ENCODE results near the gene RPA3.

The RPA3 gene

DNA sequence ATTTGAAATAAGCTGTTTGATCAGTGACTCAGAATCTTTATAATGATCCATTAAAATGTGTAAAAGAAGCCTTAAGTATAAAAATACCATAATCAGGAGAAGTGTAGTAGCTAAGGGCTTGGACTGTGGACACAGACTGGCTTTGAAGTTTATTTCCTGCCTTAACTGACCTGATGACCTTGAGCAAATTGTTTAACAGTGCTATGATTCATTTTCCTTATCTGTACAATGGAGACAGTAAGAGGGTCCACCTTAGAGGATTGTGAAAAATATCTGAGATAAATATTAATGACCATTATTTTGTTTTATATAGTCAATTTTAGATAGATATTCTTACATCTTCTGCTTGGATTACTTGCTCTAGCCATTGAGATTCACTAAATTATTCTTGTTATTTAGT is 13.3 kb upstream of the RPA3 start:
- no peak for DNase-seq

DNA sequence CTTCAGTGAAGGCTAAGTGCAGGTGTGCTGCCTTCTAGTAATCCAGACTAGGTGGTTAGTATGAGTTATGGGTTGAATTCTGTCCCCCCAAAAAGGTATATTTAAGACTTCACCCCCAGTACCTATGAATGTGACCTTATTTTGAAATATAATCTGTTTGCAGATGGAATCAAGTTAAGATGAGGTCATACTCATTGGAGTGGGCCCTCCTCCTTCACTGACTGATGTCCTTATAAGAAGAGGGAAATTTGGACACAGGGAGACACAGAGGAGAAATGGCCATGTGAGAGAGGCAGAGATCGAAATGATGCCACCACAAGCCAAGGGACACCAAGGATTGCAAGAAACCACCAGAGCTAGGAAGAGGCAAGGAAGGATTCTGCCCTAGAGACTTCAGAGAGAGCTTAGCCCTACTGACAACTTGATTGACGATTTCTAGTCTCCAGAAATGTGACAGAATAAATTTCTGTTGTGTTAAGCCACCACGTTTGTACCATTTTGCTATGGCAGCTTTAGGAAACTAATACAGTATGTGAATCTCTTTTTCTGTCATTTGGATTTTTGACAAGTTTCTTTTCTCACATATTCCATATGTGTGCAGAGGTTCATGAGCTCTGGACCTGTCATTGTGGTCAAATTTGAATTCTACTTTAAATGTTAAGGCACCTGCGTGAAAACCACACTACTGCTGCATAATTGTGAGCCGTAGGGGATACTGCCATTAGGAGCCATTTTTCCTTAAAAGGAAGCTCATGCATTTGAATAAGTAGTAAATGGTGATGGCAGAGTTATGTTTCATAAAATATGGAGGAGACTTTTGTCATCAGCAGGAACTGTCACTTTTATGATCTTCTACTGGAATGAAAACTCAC is 2.6 kb upstream of the RPA3 start:
- DNase-seq: no peak

GRCh38 chr7:7720193-7720592 is 1.8 kb upstream of the RPA3 start:
- no peak for DNase-seq

DNA sequence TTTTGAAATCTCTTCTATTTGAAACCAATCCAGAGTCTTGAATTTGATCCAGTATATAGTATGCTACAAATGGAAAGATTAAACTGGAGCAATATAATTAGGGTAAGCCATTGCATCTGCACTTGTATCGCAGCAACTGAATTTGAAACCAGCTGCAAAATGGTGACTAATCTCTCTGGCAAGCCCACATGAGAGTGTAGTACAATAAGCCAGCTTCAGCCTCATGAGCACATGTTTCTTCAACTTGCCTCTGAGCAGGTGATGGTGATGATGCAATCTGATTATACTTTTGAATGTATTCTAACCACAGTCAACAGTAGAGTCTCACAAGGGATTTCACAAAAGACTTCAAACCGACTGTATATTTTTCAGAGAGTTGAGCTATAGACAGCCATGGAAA is 829 bp upstream of the RPA3 start:
- DNase-seq: peak; percentile 10

- DNase-seq: no peak
Observed at GRCh38 chr7:7713730-7714129, 4.7 kb downstream of the RPA3 start.

GRCh38 chr7:7710469-7710868 is 7.9 kb downstream of the RPA3 start:
- no peak for DNase-seq

- DNase-seq: no peak
Observed at GRCh38 chr7:7709291-7709690, 9.1 kb downstream of the RPA3 start.

DNA sequence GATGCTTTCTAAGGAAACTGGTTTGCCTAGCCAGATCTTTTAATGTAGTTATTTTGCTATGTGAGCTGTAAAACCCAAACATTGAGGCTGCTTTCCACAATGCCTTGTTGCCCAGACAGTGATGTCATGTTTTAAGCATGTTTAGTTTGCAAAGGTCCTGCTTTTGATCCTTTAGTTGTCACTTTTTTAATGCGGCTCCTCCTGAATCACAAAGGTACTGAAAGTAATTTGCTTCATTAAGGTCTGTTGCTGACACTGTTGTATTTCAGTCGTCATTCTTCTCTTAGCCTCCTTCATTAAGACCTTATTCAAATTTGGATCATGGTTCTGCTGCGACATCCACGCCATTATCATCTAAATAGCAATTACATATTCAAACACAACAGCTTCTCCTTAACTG is 10.6 kb downstream of the RPA3 start:
- DNase-seq: no peak

DNA sequence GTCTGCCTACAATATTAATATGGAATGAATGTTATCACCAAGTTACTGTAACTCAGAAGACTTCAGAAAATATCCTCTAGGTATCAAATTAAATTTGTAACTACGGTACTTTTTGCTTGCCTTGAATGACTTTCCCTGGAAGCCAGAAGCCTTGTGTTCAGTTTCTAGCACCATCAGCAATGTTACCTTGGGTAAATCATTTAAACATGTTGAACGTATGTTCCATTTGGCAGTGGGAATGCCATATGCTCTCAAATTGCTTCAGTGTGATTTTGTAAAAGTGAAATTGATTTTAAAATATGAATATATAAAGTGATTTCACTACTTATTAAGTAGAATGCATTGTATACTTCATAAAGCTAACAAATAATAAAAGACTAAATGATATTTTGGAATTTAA is 11.2 kb downstream of the RPA3 start:
- no peak for DNase-seq

DNA sequence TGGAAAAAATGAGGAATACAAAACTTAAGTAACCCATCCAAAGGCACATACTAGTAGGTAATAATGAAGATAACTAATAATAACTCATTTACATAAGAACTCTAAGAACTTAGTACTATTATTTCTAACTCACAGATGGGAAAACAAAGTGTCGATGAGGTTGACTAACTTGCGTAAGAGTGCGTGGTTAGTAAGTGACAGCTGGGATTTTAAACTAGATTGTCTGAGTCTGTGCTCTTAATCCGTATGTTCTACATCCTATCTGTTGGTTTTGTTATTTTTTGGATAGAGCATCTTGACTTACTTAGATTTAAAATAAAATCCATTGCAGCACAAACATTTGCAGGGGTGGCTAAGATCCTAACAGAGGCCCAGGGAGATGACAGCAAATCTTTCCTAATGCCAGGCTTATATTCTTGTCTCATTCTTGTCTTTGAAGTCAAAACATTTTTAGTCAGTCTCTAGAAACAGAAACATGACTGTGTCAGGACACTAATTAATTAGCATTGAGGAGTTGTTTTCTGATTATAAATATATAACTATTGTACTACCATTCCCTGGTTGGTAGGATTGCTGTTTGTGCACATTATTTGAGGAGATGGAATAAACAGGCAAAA is 11.7 kb downstream of the RPA3 start:
- no peak for DNase-seq

- no peak for DNase-seq
Observed at GRCh38 chr7:7706101-7706511, 12.3 kb downstream of the RPA3 start.

- no peak for DNase-seq
Observed at GRCh38 chr7:7705318-7705717, 13.1 kb downstream of the RPA3 start.

DNA sequence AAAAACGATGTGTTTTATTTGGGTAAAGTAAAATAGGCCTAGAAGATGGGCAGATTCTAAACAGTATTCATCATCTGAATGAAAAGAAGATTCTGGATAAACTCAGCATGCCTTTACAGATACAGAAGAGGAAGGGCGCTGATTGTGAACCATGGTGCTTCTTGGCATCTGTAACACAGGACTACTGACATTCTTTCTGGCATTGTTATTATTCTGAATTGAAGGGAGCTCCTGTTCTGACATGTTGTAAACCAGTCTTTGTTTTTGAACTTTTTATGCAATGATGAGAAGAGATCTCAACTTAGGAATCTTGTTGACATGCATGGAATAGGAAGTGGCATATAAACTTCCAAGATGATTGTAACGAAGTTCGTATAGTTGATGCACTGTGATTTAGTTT is 13.5 kb downstream of the RPA3 start:
- no peak for DNase-seq

GRCh38 chr7:7703427-7703826 is 15.0 kb downstream of the RPA3 start:
- DNase-seq: no peak

- DNase-seq: no peak
Observed at GRCh38 chr7:7702826-7703225, 15.6 kb downstream of the RPA3 start.

- no peak for DNase-seq
Observed at GRCh38 chr7:7701527-7701926, 16.9 kb downstream of the RPA3 start.

- no peak for DNase-seq
Observed at GRCh38 chr7:7699970-7700369, 18.4 kb downstream of the RPA3 start.

DNA sequence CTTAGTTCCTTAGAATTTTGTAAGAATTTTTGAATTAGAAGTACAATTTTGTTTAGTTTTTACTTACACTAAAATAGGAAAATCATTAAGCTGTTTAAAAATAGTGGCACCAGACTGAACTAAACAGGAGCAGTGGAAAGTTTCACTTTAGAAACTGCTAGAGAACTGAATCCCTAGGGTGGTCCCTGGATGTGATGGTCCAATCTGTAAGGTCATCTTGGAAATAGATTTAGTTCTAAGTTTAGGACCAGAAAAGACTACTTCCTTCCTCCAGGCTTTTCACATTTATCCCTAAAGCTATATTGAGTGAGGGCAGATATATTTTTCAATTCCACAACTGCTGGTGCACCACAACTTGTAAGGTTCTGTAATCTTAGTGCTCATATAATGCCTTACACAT is 19.0 kb downstream of the RPA3 start:
- no peak for DNase-seq

- DNase-seq: no peak
Observed at GRCh38 chr7:7698930-7699329, 19.5 kb downstream of the RPA3 start.

GRCh38 chr7:7696458-7697119 is 21.8 kb downstream of the RPA3 start:
- DNase-seq: no peak

GRCh38 chr7:7695111-7695817 is 23.1 kb downstream of the RPA3 start:
- no peak for DNase-seq

DNA sequence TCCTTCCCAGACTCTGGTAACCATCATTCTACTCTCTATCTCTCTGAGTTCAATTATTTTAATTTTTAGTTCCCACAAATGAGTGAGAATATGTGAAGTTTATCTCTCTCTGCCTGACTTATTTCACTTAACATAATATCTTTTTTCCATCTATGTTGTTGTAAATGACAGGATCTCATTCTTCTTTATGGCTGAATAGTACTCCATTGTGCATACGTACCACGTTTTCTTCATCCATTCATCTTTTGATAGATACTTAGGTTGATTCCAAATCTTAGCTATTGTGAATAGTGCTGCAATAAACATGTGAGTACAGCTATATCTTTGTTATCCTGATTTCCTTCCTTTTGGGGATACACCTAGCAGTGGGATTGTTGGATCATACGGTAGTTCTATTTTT is 23.9 kb downstream of the RPA3 start:
- DNase-seq: no peak

- DNase-seq: no peak
Observed at GRCh38 chr7:7693881-7694280, 24.5 kb downstream of the RPA3 start.

- no peak for DNase-seq
Observed at GRCh38 chr7:7688956-7689355, 29.5 kb downstream of the RPA3 start.
